Measurements from ENCODE around the gene LRWD1.

LRWD1 gene

DNA sequence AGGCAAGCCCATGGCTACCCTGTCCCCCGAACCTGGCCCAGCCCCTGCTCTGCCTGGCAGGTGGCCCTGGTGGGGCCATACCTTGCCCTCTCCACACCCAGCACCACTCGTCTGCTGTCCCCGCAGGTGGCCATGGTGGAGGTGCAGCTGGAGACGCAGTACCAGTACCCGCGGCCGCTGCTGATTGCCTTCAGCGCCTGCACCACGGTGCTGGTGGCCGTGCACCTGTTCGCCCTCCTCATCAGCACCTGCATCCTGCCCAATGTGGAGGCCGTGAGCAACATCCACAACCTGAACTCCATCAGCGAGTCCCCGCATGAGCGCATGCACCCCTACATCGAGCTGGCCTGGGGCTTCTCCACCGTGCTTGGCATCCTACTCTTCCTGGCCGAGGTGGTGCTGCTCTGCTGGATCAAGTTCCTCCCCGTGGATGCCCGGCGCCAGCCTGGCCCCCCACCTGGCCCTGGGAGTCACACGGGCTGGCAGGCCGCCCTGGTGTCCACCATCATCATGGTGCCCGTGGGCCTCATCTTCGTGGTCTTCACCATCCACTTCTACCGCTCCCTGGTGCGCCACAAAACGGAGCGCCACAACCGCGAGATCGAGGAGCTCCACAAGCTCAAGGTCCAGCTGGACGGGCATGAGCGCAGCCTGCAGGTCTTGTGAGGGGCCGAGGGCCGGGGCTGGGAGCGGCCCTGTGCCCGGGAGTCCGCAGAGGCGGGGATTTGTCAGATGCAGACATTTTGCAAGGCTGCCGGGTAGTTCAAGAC lies 18.2 kb upstream of the LRWD1 start:
- no peaks in the 10 kb centered on the region for H3K27me3 ChIP-seq (replicated peaks)
- H3K27ac ChIP-seq = no peak overlapping the region
- in situ Hi-C loops (cut with HindIII; ENCODE audit: low pct_ligation_motif_present, low sequenced_read_pairs) = no loop called here
- DNase-seq = no peak
- no peak for TF ChIP-seq CTCF (IDR thresholded peaks at IDR 0.05; ENCODE audit: low read depth, low read length, missing control alignments)
- H3K4me3 ChIP-seq (ENCODE audit: low read depth, low read length) = no peak overlapping the region
- H3K36me3 ChIP-seq (replicated peaks) = peaks cover 26% of the 10 kb centered on the region

- Histone ChIP-seq H3K4me3 (ENCODE audit: low read depth, low read length) (no peak overlapping the region), H3K27me3 (replicated peaks) (no peaks in the 10 kb centered on the region), H3K36me3 (replicated peaks) (peaks cover 18% of the 10 kb centered on the region), H3K27ac (no peak overlapping the region)
- DNase-seq = no peak
- in situ Hi-C loops (cut with HindIII; ENCODE audit: low pct_ligation_motif_present, low sequenced_read_pairs) = no loop called here
- no peak for TF ChIP-seq CTCF (IDR thresholded peaks at IDR 0.05; ENCODE audit: low read depth, low read length, missing control alignments)
These were observed 17.5 kb upstream of the LRWD1 start for GRCh38 chr7:102447311-102447710.

DNA sequence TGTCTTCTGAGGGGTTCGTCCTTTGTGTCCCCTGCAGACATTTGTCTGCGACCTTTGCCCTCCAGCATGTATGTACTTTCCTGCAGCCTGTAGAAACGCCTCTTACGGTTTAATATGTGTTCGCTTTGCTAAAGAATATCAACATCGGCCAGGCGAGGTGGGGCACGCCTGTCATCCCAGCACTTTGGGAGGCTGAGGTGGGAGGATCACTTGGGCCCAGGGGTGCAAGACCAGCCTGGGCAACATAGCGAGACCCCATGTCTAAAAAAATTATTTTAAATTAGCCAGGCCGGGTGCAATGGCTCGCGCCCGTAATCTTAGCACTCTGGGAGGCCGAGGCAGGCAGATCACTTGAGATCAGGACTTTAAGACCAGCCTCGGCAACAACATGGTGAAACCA lies 15.6 kb upstream of the LRWD1 start:
- TF ChIP-seq CTCF (IDR thresholded peaks at IDR 0.05; ENCODE audit: low read depth, low read length, missing control alignments) = no peak
- in situ Hi-C loops (cut with HindIII; ENCODE audit: low pct_ligation_motif_present, low sequenced_read_pairs) = no loop called here
- no peak for DNase-seq
- H3K27ac ChIP-seq = no peak overlapping the region
- H3K4me3 ChIP-seq (ENCODE audit: low read depth, low read length) = no peak overlapping the region
- no peaks in the 10 kb centered on the region for H3K27me3 ChIP-seq (replicated peaks)
- H3K36me3 ChIP-seq (replicated peaks) = peaks cover 16% of the 10 kb centered on the region

DNA sequence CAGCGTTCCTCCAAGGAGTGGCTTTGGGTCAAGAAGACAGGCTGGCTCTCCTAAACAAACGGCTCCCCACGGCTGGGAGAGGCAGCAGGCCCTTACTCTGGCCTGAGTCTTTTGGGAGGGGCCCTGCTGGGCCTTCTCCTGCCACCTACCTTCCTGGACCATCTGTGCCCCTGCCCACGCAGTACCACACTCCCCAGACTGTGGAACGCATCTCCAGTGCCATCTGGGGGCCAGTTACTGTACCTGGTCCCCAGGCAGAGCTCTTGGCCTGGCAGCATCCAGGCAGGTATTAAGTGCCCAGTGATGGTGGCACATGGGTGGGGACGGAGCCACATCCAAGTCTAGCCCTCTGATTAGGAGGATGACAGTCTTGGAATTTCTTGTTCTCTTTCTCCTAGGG lies 14.5 kb upstream of the LRWD1 start:
- peak; percentile 37 for TF ChIP-seq CTCF (IDR thresholded peaks at IDR 0.05; ENCODE audit: low read depth, low read length, missing control alignments)
- in situ Hi-C loops (cut with HindIII; ENCODE audit: low pct_ligation_motif_present, low sequenced_read_pairs) = no loop called here
- no peak for DNase-seq
- no peaks in the 10 kb centered on the region for H3K27me3 ChIP-seq (replicated peaks)
- H3K36me3 ChIP-seq (replicated peaks) = peaks cover 13% of the 10 kb centered on the region
- no peak overlapping the region for H3K4me3 ChIP-seq (ENCODE audit: low read depth, low read length)
- no peak overlapping the region for H3K27ac ChIP-seq

- Histone ChIP-seq H3K27ac (no peak overlapping the region), H3K36me3 (replicated peaks) (peaks cover 13% of the 10 kb centered on the region), H3K27me3 (replicated peaks) (no peaks in the 10 kb centered on the region), H3K4me3 (ENCODE audit: low read depth, low read length) (no peak overlapping the region)
- in situ Hi-C loops (cut with HindIII; ENCODE audit: low pct_ligation_motif_present, low sequenced_read_pairs) = no loop called here
- TF ChIP-seq CTCF (IDR thresholded peaks at IDR 0.05; ENCODE audit: low read depth, low read length, missing control alignments) = no peak
- no peak for DNase-seq
These were observed 13.3 kb upstream of the LRWD1 start for GRCh38 chr7:102451371-102452054.

Measured in brain microvascular endothelial cell (primary cell).